HCT116 (cell line): ENCODE measurements around the gene BTD. TPM values are rescaled to one million over a fixed set of nuclear protein-coding genes. Genes with fewer than 3 reads are reported as not detected.

Experiments
- ATAC-seq: fragments of 200-7000 bp; cut with Tn5 transposase; 2 replicates; pipeline ENCODE4 v1.9.1; 2020; ENCODE audit warnings: mild to moderate bottlenecking, moderate library complexity
- BruUV-seq: library from RNA; stranded (reverse); fragments of 400-500 nt; replicated peaks from 2 replicates; lab custom pipeline; 2021; lab: Mats Ljungman, UMichigan
- CTCF ChIA-PET: fragments of 300-600 bp; sonication (Branson Sonifier 250); formaldehyde crosslinking; loops from one replicate; lab custom pipeline; 2021; ENCODE audit warnings: antibody characterized with exemption; lab: Charles Lee
- POLR2A ChIA-PET: fragments of 300-600, 350-600 bp; sonication (Branson Sonifier 250); formaldehyde crosslinking; loops from one replicate; lab custom pipeline; 2021; ENCODE audit warnings: antibody characterized with exemption; lab: Charles Lee
- RAD21 ChIA-PET, 2 experiments: fragments of 300-600 bp; sonication (Branson Sonifier 250); formaldehyde crosslinking; loops; one replicate each; lab custom pipeline; 2023; ENCODE audit warnings: low total read pairs in 2 of 2; ENCODE audit not compliant: uncharacterized antibody in 2 of 2, unreplicated experiment in 2 of 2, low non-redundant PET in 1 of 2; lab: Charles Lee
- DNase-seq: peaks from one replicate; pipeline ENCODE4 v3.0.0-alpha.2; 2010; ENCODE audit warnings: low read depth, low spot score
- H2AFZ ChIP-seq: fragments of 200-600 bp; shearing (Covaris generic), sonication (generic); 2 replicates; pipeline ENCODE4 v1.6.1; 2017; ENCODE audit warnings: low read depth, mixed run types, mixed read lengths, antibody characterized with exemption, low read length; ENCODE audit not compliant: poor library complexity, severe bottlenecking
- H3K27ac ChIP-seq: 2 replicates; pipeline ENCODE4 v1.5.1; 2012; ENCODE audit warnings: low read depth, low read length
- H3K27me3 ChIP-seq: fragments of 200-600 bp; sonication (generic); 2 replicates; pipeline ENCODE4 v1.6.1; 2016; ENCODE audit warnings: mixed run types, low read length, mixed read lengths; ENCODE audit not compliant: insufficient read depth
- H3K36me3 ChIP-seq, 2 experiments: fragments of 200-500 bp in 1 of 2; fragments of 200-600 bp in 1 of 2; sonication (Bioruptor generic) in 1 of 2; sonication (generic) in 1 of 2; 2 replicates each; pipeline versions ENCODE4 v1.5.1 to v1.6.1; 2014 to 2016; ENCODE audit warnings: low read length in 2 of 2, inconsistent platforms in 1 of 2, mixed read lengths in 1 of 2, mixed run types in 1 of 2; ENCODE audit not compliant: insufficient read depth in 2 of 2, control insufficient read depth in 1 of 2
- H3K4me1 ChIP-seq, 2 experiments: fragments of 200-600 bp in 1 of 2; sonication (generic) in 1 of 2; 2 replicates each; pipeline versions ENCODE4 v1.5.1 to v1.6.1; 2012 to 2017; ENCODE audit warnings: low read length in 2 of 2, inconsistent platforms in 1 of 2, mild to moderate bottlenecking in 1 of 2, mixed read lengths in 1 of 2, mixed run types in 1 of 2, moderate library complexity in 1 of 2; ENCODE audit not compliant: insufficient read depth in 2 of 2, control insufficient read depth in 1 of 2
- H3K4me2 ChIP-seq: fragments of 200-600 bp; sonication (generic); 2 replicates; pipeline ENCODE4 v1.6.1; 2017; ENCODE audit warnings: mixed run types, low read length, mixed read lengths
- H3K4me3 ChIP-seq, 2 experiments: fragments of 200-600 bp in 1 of 2; sonication (generic) in 1 of 2; replicated peaks in 1 of 2; 2 replicates each; pipeline ENCODE4 v1.5.1; 2011 to 2016; ENCODE audit warnings: low read length in 2 of 2, control low read depth in 1 of 2, low read depth in 1 of 2, mild to moderate bottlenecking in 1 of 2, mixed read lengths in 1 of 2, mixed run types in 1 of 2
- H3K79me2 ChIP-seq: fragments of 200-600 bp; sonication (generic); 2 replicates; pipeline ENCODE4 v1.6.1; 2017; ENCODE audit warnings: mild to moderate bottlenecking, mixed run types, low read length, moderate library complexity, mixed read lengths; ENCODE audit not compliant: insufficient read depth
- H3K9ac ChIP-seq: fragments of 200-600 bp; sonication (generic); 2 replicates; pipeline ENCODE4 v1.6.1; 2016; ENCODE audit warnings: low read length, mixed read lengths
- H3K9me2 ChIP-seq: fragments of 200-600 bp; sonication (generic), shearing (Covaris generic); 2 replicates; pipeline ENCODE4 v1.6.1; 2017; ENCODE audit warnings: mixed run types, mild to moderate bottlenecking, moderate library complexity; ENCODE audit not compliant: insufficient read depth
- H3K9me3 ChIP-seq, 2 experiments: fragments of 200-500 bp in 1 of 2; fragments of 200-600 bp in 1 of 2; sonication (Bioruptor generic) in 1 of 2; sonication (generic) in 1 of 2; 2 replicates each; pipeline ENCODE4 v1.6.1; 2014 to 2017; ENCODE audit warnings: low read length in 2 of 2, mixed read lengths in 2 of 2, inconsistent platforms in 1 of 2, low read depth in 1 of 2, mild to moderate bottlenecking in 1 of 2, mixed run types in 1 of 2, moderate library complexity in 1 of 2; ENCODE audit not compliant: control insufficient read depth in 1 of 2, insufficient read depth in 1 of 2
- H4K20me1 ChIP-seq: fragments of 200-600 bp; sonication (generic), shearing (Covaris generic); 2 replicates; pipeline ENCODE4 v1.6.1; 2017; ENCODE audit warnings: mixed run types, mild to moderate bottlenecking, moderate library complexity; ENCODE audit not compliant: insufficient read depth
- CEBPB ChIP-seq: IDR thresholded peaks from 2 replicates; pipeline ENCODE4 v1.6.1; 2012; ENCODE audit warnings: low read depth
- ELF1 ChIP-seq: IDR thresholded peaks from 2 replicates; pipeline ENCODE4 v1.6.1; 2012; ENCODE audit warnings: low read depth, borderline replicate concordance
- EZH2phosphoT487 ChIP-seq: fragments of 200-600 bp; IDR thresholded peaks from 2 replicates; pipeline ENCODE4 v1.6.1; 2018; ENCODE audit warnings: antibody characterized with exemption, borderline replicate concordance
- POLR2A ChIP-seq: IDR thresholded peaks from 2 replicates; pipeline ENCODE4 v1.7.0; 2011; ENCODE audit warnings: borderline replicate concordance; ENCODE audit not compliant: insufficient read depth, insufficient read length; ENCODE audit errors: extremely low read depth
- RAD21 ChIP-seq: IDR thresholded peaks from 2 replicates; pipeline ENCODE4 v1.6.1; 2012; ENCODE audit warnings: low read depth, mild to moderate bottlenecking
- SIN3A ChIP-seq: IDR thresholded peaks from 2 replicates; pipeline ENCODE4 v1.6.1; 2012; ENCODE audit warnings: low read depth
- SP1 ChIP-seq: IDR thresholded peaks from 2 replicates; pipeline ENCODE4 v1.6.1; 2012; ENCODE audit warnings: low read depth
- SRF ChIP-seq: IDR thresholded peaks from 2 replicates; pipeline ENCODE4 v1.6.1; 2012; ENCODE audit warnings: low read depth
- TCF7L2 ChIP-seq: IDR thresholded peaks from 2 replicates; pipeline ENCODE4 v1.7.0; 2011; ENCODE audit warnings: borderline replicate concordance, inconsistent platforms; ENCODE audit not compliant: insufficient read depth, insufficient read length; ENCODE audit errors: extremely low read depth
- ZFX ChIP-seq: fragments of 450-650 bp; IDR thresholded peaks from 2 replicates; pipeline ENCODE4 v1.6.1; 2017
- intact Hi-C: fragments of 100-400 bp; cut with micrococcal nuclease; formaldehyde crosslinking; loops from 2 replicates; pipeline ENCODE4 v1.10.0; 2022
- total RNA-seq: library from RNA; stranded (reverse); gene quantifications from one replicate; pipeline ENCODE4 v1.2.1, GENCODE V29; 2021; ENCODE audit not compliant: unreplicated experiment
- TF ChIP-seq, protein P1 (sequence below), 3 experiments: fragments of 200-600 bp in 1 of 3; sonication (generic) in 1 of 3; IDR thresholded peaks in 2 of 3; conservative IDR thresholded peaks in 1 of 3; 2 replicates each; pipeline ENCODE4 v1.5.1; 2012 to 2017; ENCODE audit warnings: low read depth in 2 of 3, low read length in 2 of 3, antibody characterized with exemption in 1 of 3, borderline replicate concordance in 1 of 3, control low read depth in 1 of 3, mild to moderate bottlenecking in 1 of 3, mixed read lengths in 1 of 3, mixed run types in 1 of 3, moderate library complexity in 1 of 3; ENCODE audit not compliant: insufficient read depth in 1 of 3
- TF ChIP-seq, protein P2 (sequence below): IDR thresholded peaks from 2 replicates; pipeline ENCODE4 v1.6.1; 2012; ENCODE audit warnings: low read depth
- TF ChIP-seq, protein P3 (sequence below): IDR thresholded peaks from 2 replicates; pipeline ENCODE4 v1.6.1; 2012

The BTD gene
- total RNA-seq, 1 experiment from 2014 or later = 5.0 TPM

DNA sequence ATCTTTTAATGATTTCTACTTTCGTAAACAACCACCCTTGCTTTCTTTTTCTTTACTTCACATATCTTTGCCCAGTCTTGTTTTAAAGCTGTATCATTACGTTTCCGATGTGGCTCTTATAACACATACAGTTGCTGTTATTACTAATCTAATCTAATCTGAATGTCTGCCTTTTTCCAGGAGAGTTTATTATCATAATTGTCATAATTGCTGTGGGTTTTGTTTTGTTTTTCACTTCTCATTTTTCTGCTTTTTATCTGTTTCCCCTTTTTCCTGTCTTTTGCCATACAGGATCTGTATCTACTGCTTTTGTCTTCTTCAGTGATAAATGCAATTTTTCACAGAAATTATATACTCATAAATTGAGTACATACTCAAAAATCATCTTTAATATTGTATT is 25.1 kb upstream of the BTD start:
- RAD21 ChIA-PET = no interaction called here
- no peak overlapping the region for H3K4me2 ChIP-seq
- H3K9me3 ChIP-seq = no peaks in the 10 kb centered on the region
- no peaks in the 10 kb centered on the region for H3K9me2 ChIP-seq
- H3K4me1 ChIP-seq = no peaks in the 10 kb centered on the region
- TF ChIP-seq POLR2A = no peak
- TF ChIP-seq, protein P1, sequence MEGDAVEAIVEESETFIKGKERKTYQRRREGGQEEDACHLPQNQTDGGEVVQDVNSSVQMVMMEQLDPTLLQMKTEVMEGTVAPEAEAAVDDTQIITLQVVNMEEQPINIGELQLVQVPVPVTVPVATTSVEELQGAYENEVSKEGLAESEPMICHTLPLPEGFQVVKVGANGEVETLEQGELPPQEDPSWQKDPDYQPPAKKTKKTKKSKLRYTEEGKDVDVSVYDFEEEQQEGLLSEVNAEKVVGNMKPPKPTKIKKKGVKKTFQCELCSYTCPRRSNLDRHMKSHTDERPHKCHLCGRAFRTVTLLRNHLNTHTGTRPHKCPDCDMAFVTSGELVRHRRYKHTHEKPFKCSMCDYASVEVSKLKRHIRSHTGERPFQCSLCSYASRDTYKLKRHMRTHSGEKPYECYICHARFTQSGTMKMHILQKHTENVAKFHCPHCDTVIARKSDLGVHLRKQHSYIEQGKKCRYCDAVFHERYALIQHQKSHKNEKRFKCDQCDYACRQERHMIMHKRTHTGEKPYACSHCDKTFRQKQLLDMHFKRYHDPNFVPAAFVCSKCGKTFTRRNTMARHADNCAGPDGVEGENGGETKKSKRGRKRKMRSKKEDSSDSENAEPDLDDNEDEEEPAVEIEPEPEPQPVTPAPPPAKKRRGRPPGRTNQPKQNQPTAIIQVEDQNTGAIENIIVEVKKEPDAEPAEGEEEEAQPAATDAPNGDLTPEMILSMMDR (IDR thresholded peaks at IDR 0.05 in 2 of 3, conservative IDR thresholded peaks at IDR 0.05 in 1 of 3; ENCODE audit: borderline replicate concordance in 1 of 3, insufficient read depth in 1 of 3, low read depth in 2 of 3, low read length in 2 of 3) = no peak
- no peak for TF ChIP-seq ZFX
- TF ChIP-seq SP1 = no peak
- no peak for TF ChIP-seq TCF7L2
- TF ChIP-seq, protein P2, sequence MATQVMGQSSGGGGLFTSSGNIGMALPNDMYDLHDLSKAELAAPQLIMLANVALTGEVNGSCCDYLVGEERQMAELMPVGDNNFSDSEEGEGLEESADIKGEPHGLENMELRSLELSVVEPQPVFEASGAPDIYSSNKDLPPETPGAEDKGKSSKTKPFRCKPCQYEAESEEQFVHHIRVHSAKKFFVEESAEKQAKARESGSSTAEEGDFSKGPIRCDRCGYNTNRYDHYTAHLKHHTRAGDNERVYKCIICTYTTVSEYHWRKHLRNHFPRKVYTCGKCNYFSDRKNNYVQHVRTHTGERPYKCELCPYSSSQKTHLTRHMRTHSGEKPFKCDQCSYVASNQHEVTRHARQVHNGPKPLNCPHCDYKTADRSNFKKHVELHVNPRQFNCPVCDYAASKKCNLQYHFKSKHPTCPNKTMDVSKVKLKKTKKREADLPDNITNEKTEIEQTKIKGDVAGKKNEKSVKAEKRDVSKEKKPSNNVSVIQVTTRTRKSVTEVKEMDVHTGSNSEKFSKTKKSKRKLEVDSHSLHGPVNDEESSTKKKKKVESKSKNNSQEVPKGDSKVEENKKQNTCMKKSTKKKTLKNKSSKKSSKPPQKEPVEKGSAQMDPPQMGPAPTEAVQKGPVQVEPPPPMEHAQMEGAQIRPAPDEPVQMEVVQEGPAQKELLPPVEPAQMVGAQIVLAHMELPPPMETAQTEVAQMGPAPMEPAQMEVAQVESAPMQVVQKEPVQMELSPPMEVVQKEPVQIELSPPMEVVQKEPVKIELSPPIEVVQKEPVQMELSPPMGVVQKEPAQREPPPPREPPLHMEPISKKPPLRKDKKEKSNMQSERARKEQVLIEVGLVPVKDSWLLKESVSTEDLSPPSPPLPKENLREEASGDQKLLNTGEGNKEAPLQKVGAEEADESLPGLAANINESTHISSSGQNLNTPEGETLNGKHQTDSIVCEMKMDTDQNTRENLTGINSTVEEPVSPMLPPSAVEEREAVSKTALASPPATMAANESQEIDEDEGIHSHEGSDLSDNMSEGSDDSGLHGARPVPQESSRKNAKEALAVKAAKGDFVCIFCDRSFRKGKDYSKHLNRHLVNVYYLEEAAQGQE = no peak
- TF ChIP-seq, protein P3, sequence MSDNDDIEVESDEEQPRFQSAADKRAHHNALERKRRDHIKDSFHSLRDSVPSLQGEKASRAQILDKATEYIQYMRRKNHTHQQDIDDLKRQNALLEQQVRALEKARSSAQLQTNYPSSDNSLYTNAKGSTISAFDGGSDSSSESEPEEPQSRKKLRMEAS = no peak
- no peak for TF ChIP-seq CEBPB
- TF ChIP-seq EZH2phosphoT487 = no peak
- no peak for TF ChIP-seq SIN3A
- TF ChIP-seq ELF1 = no peak
- TF ChIP-seq SRF = no peak
- no peak for TF ChIP-seq RAD21
- DNase-seq (no peak), ATAC-seq (no peak)
- no peaks in the 10 kb centered on the region for H4K20me1 ChIP-seq
- no TSS peak for BruUV-seq
- H3K4me3 ChIP-seq = no peak overlapping the region
- H3K9ac ChIP-seq = no peak overlapping the region
- H3K27me3 ChIP-seq = no peaks in the 10 kb centered on the region
- H3K27ac ChIP-seq = no peak overlapping the region
- POLR2A ChIA-PET = no interaction called here
- intact Hi-C loops = no loop called here
- no peak overlapping the region for H2AFZ ChIP-seq
- no peaks in the 10 kb centered on the region for H3K79me2 ChIP-seq
- CTCF ChIA-PET = no interaction called here
- H3K36me3 ChIP-seq = peaks cover 5 to 8% of the 10 kb centered on the region in 2 experiments; a peak in 3 of 4 replicates
